Kidney (tissue), 14 donors: ENCODE results near the gene PPP1R12B. TPM values are rescaled to one million over a fixed set of nuclear protein-coding genes. Genes with fewer than 3 reads are reported as not detected.
"Not testable (repeated sequence)": the region's sequence is repeated elsewhere in the genome, so short reads cannot be mapped to it uniquely, and the experiment has no call there.

Experiments
- DNase-seq, 5 donors: peaks; one replicate each; pipeline ENCODE4 v3.0.0-alpha.2; 2013 to 2020
- FAIRE-seq: peaks from 2 replicates; lab custom pipeline; 2012; peaks lifted over from hg19 to GRCh38; lab: Jason Lieb, UNC
- H3K27ac ChIP-seq, 2 donors: one replicate each; pipeline ENCODE4 v1.7.0; 2013; ENCODE audit warnings: low read depth in 2 of 2, low read length in 2 of 2, inconsistent platforms in 1 of 2
- H3K27me3 ChIP-seq: one replicate; pipeline ENCODE4 v1.7.1; 2013; ENCODE audit warnings: low read length, inconsistent platforms; ENCODE audit not compliant: control insufficient read depth, insufficient read depth
- H3K36me3 ChIP-seq, 3 donors: one replicate each; pipeline versions ENCODE4 v1.7.0 to v1.7.1; 2013; ENCODE audit warnings: low read length in 3 of 3, control low read depth in 1 of 3, inconsistent platforms in 1 of 3; ENCODE audit not compliant: insufficient read depth in 3 of 3, control insufficient read depth in 2 of 3
- H3K4me1 ChIP-seq, 3 donors: one replicate each; pipeline versions ENCODE4 v1.7.0 to v1.7.1; 2013; ENCODE audit warnings: low read length in 3 of 3, inconsistent platforms in 1 of 3, low read depth in 1 of 3; ENCODE audit not compliant: control insufficient read depth in 2 of 3, insufficient read depth in 2 of 3
- H3K4me3 ChIP-seq, 3 donors: one replicate each; pipeline versions ENCODE4 v1.7.0 to v1.8.1; 2013; ENCODE audit warnings: low read length in 3 of 3, control low read depth in 1 of 3, inconsistent platforms in 1 of 3
- H3K9ac ChIP-seq, 3 donors: one replicate each; pipeline versions ENCODE4 v1.7.0 to v1.7.1; 2013; ENCODE audit warnings: low read length in 3 of 3, control low read depth in 1 of 3, inconsistent platforms in 1 of 3
- H3K9me3 ChIP-seq, 3 donors: one replicate each; pipeline versions ENCODE4 v1.7.0 to v1.7.1; 2013; ENCODE audit warnings: low read length in 3 of 3, control low read depth in 1 of 3, inconsistent platforms in 1 of 3; ENCODE audit not compliant: control insufficient read depth in 2 of 3, insufficient read depth in 1 of 3
- CTCF ChIP-seq: IDR thresholded peaks from 3 replicates; pipeline ENCODE4 v1.5.1; 2012; ENCODE audit warnings: mild to moderate bottlenecking, moderate library complexity, borderline replicate concordance; ENCODE audit not compliant: insufficient read depth; ENCODE audit errors: extremely low read depth
- intact Hi-C: fragments of 100-400 bp; cut with DNase I; formaldehyde crosslinking; loops from one replicate; pipeline ENCODE4 v1.11.1; 2022
- polyA plus RNA-seq: library from polyadenylated mRNA; stranded (reverse); fragments of 350-450 nt; fragmentation: Illumina TruSeq; extraction: RNeasy Lipid Tissue Mini Kit (QIAGEN cat#74804); gene quantifications from one replicate; pipeline ENCODE4 v1.2.3, GENCODE V29; 2014; ENCODE audit warnings: low read depth, low replicate concordance; ENCODE audit not compliant: insufficient read depth
- total RNA-seq: library from RNA; stranded (reverse); fragmentation: NEBNext Ultra II Directional; extraction: Animal tissue kit (Norgen Biotek cat#: 25700); gene quantifications from one replicate; pipeline ENCODE4 v1.2.1, GENCODE V29; 2021
- donor health status: control.
- donor health status: control.
- donor health status: control.
- donor health status: control.
- donor health status: control.
- donor health status: DM: yes; HTN: yes; CAD: no.
- donor health status: Normal renal cell carcinoma (clear cell type).

PPP1R12B gene
- total and polyA plus RNA-seq, 2 donors from 2014 or later, result 5.7 to 40.0 TPM

DNA sequence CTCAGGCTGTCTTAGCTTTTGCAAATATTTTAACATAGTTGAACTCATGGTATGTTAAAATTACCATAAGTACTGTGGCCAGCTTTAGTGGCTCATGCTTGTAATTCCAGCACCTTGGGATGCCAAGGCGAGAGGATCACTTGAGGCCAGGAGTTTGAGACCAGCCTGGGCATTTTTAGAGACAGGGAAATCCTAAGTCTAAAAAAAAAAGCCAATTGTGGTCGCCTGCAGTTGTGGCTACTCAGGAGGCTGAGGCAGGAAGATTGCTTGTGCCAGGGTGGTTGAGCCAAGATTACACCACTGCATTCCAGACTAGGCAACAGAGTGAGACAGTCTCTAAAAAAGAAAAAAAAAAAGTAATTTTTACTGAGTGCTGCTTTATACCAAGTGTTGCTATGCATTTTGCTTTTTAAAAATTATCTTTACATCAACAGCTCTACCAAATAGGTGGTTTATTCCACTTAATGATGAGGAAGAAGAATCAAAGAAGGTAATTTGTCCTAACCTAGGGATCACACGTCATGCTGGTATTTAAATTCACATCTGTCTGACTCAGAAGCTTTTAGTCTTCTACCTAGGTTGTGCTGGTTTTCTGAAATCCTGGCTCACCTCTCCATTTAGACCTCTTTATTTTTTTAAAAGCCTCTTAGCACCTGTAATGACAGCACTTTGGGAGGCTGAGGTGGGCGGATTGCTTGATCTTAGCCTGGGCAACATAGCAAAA lies 16.8 kb downstream of the PPP1R12B start:
- TF ChIP-seq CTCF, result no peak
- no peak overlapping the region for H3K27ac ChIP-seq
- intact Hi-C loops, result no loop called here

GRCh38 chr1:202367271-202367670 lies 18.8 kb downstream of the PPP1R12B start:
- Histone ChIP-seq H3K4me3 (no peak overlapping the region), H3K4me1 (no peaks in the 10 kb centered on the region), H3K9ac (no peak overlapping the region), H3K27me3 (no peaks in the 10 kb centered on the region), H3K36me3 (no peaks in the 10 kb centered on the region), H3K27ac (no peak overlapping the region), H3K9me3 (no peaks in the 10 kb centered on the region)
- no peak for FAIRE-seq
- no peak for DNase-seq
- intact Hi-C loops, result no loop called here
- no peak for TF ChIP-seq CTCF

More for the DNA sequence above, 16.8 kb downstream of the PPP1R12B start:
- Histone ChIP-seq H3K9me3 (no peaks in the 10 kb centered on the region), H3K4me3 (no peak overlapping the region), H3K4me1 (no peaks in the 10 kb centered on the region), H3K27me3 (no peaks in the 10 kb centered on the region), H3K9ac (no peak overlapping the region), H3K36me3 (no peaks in the 10 kb centered on the region)
- no peak for DNase-seq
- FAIRE-seq, result no peak

DNA sequence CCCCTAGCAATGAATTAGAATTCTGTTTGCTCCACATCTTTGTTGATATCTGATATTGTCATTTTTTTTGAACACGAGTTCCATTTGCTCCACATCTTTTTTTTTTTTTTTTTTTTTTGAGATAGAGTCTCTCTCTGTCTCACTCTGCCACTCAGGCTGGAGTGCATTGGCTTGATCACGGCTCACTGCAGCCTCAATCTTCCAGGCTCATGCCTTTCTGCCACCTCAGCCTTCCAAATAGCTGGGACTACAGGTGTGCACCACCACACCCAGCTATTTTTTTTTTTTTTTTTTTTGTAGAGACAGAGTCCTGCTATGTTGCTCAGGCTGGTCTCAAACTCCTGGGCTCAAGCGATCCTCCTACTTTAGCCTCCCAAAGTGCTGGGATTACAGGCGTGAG lies 22.4 kb downstream of the PPP1R12B start:
- H3K4me1 ChIP-seq, result not testable (repeated sequence)

DNA sequence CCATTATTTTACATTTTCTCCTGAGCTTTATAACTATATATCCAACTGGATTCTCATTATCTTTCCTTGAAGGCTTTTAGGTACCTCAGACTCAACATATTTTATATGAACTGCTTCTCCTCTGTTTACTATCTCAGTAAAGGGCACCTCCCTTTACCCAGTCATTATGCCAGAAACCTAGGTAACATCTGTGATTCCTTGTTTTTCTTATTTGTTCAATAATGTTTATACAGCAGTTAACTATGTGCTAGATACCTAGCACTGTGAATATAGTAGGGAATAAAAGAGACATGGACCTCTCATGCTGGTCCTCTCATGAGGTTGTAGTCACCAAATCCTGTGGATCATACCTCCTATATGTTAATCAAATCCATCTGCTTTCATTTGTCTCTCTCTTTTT lies 25.6 kb downstream of the PPP1R12B start:
- H3K9ac ChIP-seq, result no peak overlapping the region
- DNase-seq, result no peak
- H3K36me3 ChIP-seq, result no peaks in the 10 kb centered on the region
- no peak for FAIRE-seq
- no peak overlapping the region for H3K4me3 ChIP-seq
- no peaks in the 10 kb centered on the region for H3K9me3 ChIP-seq
- H3K27me3 ChIP-seq, result no peaks in the 10 kb centered on the region
- no peak overlapping the region for H3K27ac ChIP-seq
- TF ChIP-seq CTCF, result no peak
- no peaks in the 10 kb centered on the region for H3K4me1 ChIP-seq
- intact Hi-C loops, result no loop called here

More for the DNA sequence above, 22.4 kb downstream of the PPP1R12B start:
- H3K4me3 ChIP-seq, H3K9me3 ChIP-seq, H3K9ac ChIP-seq, H3K27ac ChIP-seq, FAIRE-seq, H3K27me3 ChIP-seq, intact Hi-C loops, H3K36me3 ChIP-seq, DNase-seq: not testable (repeated sequence)

GRCh38 chr1:202375175-202375574 lies 26.7 kb downstream of the PPP1R12B start:
- H3K4me1 ChIP-seq, DNase-seq, intact Hi-C loops, FAIRE-seq, H3K9ac ChIP-seq, H3K27me3 ChIP-seq, H3K36me3 ChIP-seq, H3K4me3 ChIP-seq, H3K27ac ChIP-seq, H3K9me3 ChIP-seq: not testable (repeated sequence)
